Glutamatergic neuron (in vitro differentiated cells): ENCODE data around the gene NDUFS3. TPM values are rescaled to one million over a fixed set of nuclear protein-coding genes. Genes with fewer than 3 reads are reported as not detected.
"Not testable (repeated sequence)": the region's sequence is repeated elsewhere in the genome, so short reads cannot be mapped to it uniquely, and the experiment has no call there.

ENCODE experiments used
- DNase-seq: peaks from one replicate; pipeline ENCODE4 v3.0.0; 2022
- H3K27ac Mint-ChIP-seq: one replicate; pipeline ENCODE4 v1.8.0; 2020; ENCODE audit warnings: mild to moderate bottlenecking, mixed read lengths, inconsistent platforms; ENCODE audit not compliant: unreplicated experiment
- H3K27me3 Mint-ChIP-seq: one replicate; pipeline ENCODE4 v1.8.0; 2020; ENCODE audit warnings: mild to moderate bottlenecking, moderate library complexity, mixed read lengths, inconsistent platforms; ENCODE audit not compliant: unreplicated experiment
- H3K36me3 Mint-ChIP-seq: one replicate; pipeline ENCODE4 v1.8.0; 2020; ENCODE audit warnings: mild to moderate bottlenecking, mixed read lengths, inconsistent platforms; ENCODE audit not compliant: unreplicated experiment
- H3K4me1 Mint-ChIP-seq: one replicate; pipeline ENCODE4 v1.8.0; 2020; ENCODE audit warnings: mild to moderate bottlenecking, low read depth, mixed read lengths, inconsistent platforms; ENCODE audit not compliant: unreplicated experiment
- H3K4me3 Mint-ChIP-seq: one replicate; pipeline ENCODE4 v1.8.0; 2020; ENCODE audit warnings: mild to moderate bottlenecking, mixed read lengths, inconsistent platforms; ENCODE audit not compliant: unreplicated experiment
- H3K9me3 Mint-ChIP-seq: one replicate; pipeline ENCODE4 v1.8.0; 2020; ENCODE audit warnings: mild to moderate bottlenecking, moderate library complexity, mixed read lengths, inconsistent platforms; ENCODE audit not compliant: unreplicated experiment
- CTCF ChIP-seq: fragments of 200-600 bp; sonication (generic); IDR thresholded peaks from one replicate; pipeline ENCODE4 v1.5.0; 2021; ENCODE audit not compliant: partially characterized antibody, unreplicated experiment
- total RNA-seq: library from RNA; stranded (reverse); fragmentation: NEBNext Ultra II Directional; extraction: Animal tissue kit (Norgen Biotek cat#: 25700); gene quantifications from one replicate; pipeline ENCODE4 v1.2.1, GENCODE V29; 2021; ENCODE audit not compliant: unreplicated experiment

The NDUFS3 gene
- total RNA-seq, 1 donor from 2014 or later, result 122 TPM

- peak; percentile 59 for DNase-seq
- H3K27ac Mint-ChIP-seq, result peak overlapping the region; percentile 98
- H3K27me3 Mint-ChIP-seq, result peaks cover 9% of the 10 kb centered on the region
- no peak for TF ChIP-seq CTCF
- peak overlapping the region; percentile 96 for H3K4me3 Mint-ChIP-seq
- no peaks in the 10 kb centered on the region for H3K36me3 Mint-ChIP-seq
- peaks cover 1% of the 10 kb centered on the region for H3K9me3 Mint-ChIP-seq
- peaks cover 24% of the 10 kb centered on the region for H3K4me1 Mint-ChIP-seq
These were observed 26.8 kb upstream of the NDUFS3 start for GRCh38 chr11:47552056-47552565.

GRCh38 chr11:47552566-47553405, 26.1 kb upstream of the NDUFS3 start, which contains the start of gene CELF1:
CELF1 (minus strand) TSS chr11:47553132; CDS start chr11:47499523, 53,609 bp downstream.
- Mint-ChIP-seq H3K27ac (peak within 1 kb of the TSS; percentile 100), H3K27me3 (peaks cover 9% of the 10 kb centered on the region), H3K9me3 (peaks cover 1% of the 10 kb centered on the region), H3K36me3 (no peaks in the 10 kb centered on the region), H3K4me1 (peaks cover 24% of the 10 kb centered on the region), H3K4me3 (peak within 1 kb of the TSS; percentile 96)
- peak; percentile 95 for DNase-seq
- peak; percentile 96 for TF ChIP-seq CTCF

GRCh38 chr11:47553406-47553743, 25.5 kb upstream of the NDUFS3 start:
- H3K4me3 Mint-ChIP-seq, result peak overlapping the region; percentile 93
- no peak for DNase-seq
- no peaks in the 10 kb centered on the region for H3K36me3 Mint-ChIP-seq
- peaks cover 23% of the 10 kb centered on the region for H3K4me1 Mint-ChIP-seq
- H3K9me3 Mint-ChIP-seq, result peaks cover 1% of the 10 kb centered on the region
- peaks cover 9% of the 10 kb centered on the region for H3K27me3 Mint-ChIP-seq
- peak; percentile 45 for TF ChIP-seq CTCF
- H3K27ac Mint-ChIP-seq, result peak overlapping the region; percentile 100

GRCh38 chr11:47557004-47557403, 21.9 kb upstream of the NDUFS3 start:
- not testable (repeated sequence) for DNase-seq, H3K4me3 Mint-ChIP-seq, H3K27ac Mint-ChIP-seq, H3K27me3 Mint-ChIP-seq, H3K36me3 Mint-ChIP-seq, H3K9me3 Mint-ChIP-seq
- peaks cover 10% of the 10 kb centered on the region for H3K4me1 Mint-ChIP-seq

- TF ChIP-seq CTCF, result no peak
- peaks cover 5% of the 10 kb centered on the region for H3K4me1 Mint-ChIP-seq
- no peaks in the 10 kb centered on the region for H3K27me3 Mint-ChIP-seq
- no peaks in the 10 kb centered on the region for H3K9me3 Mint-ChIP-seq
- no peak overlapping the region for H3K27ac Mint-ChIP-seq
- H3K36me3 Mint-ChIP-seq, result no peaks in the 10 kb centered on the region
- DNase-seq, result no peak
- no peak overlapping the region for H3K4me3 Mint-ChIP-seq
These were observed 20.2 kb upstream of the NDUFS3 start for GRCh38 chr11:47558695-47559094.
